ENCODE measurements around the gene TFAP2A.

GRCh38 chr6:10363911-10364310 lies 51.0 kb downstream of the TFAP2A start:
- TF ChIP-seq CTCF (IDR thresholded peaks at IDR 0.05) (no peak), POLR2A (IDR thresholded peaks at IDR 0.05) (no peak)

Data from adrenal gland (tissue), 5 donors.